ENCODE data around the gene CDC42EP4. TPM values are rescaled to one million over a fixed set of nuclear protein-coding genes. Genes with fewer than 3 reads are reported as not detected.

Gene CDC42EP4
- total and polyA plus RNA-seq, 2 experiments from 2014 or later: 17.9 to 24.9 TPM

GRCh38 chr17:73269791-73270190 lies 42.0 kb downstream of the CDC42EP4 start:
- DNase-seq (ENCODE audit: low read depth in 1 of 2, low spot score in 1 of 2): no peak
- TF ChIP-seq, protein P1, sequence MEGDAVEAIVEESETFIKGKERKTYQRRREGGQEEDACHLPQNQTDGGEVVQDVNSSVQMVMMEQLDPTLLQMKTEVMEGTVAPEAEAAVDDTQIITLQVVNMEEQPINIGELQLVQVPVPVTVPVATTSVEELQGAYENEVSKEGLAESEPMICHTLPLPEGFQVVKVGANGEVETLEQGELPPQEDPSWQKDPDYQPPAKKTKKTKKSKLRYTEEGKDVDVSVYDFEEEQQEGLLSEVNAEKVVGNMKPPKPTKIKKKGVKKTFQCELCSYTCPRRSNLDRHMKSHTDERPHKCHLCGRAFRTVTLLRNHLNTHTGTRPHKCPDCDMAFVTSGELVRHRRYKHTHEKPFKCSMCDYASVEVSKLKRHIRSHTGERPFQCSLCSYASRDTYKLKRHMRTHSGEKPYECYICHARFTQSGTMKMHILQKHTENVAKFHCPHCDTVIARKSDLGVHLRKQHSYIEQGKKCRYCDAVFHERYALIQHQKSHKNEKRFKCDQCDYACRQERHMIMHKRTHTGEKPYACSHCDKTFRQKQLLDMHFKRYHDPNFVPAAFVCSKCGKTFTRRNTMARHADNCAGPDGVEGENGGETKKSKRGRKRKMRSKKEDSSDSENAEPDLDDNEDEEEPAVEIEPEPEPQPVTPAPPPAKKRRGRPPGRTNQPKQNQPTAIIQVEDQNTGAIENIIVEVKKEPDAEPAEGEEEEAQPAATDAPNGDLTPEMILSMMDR (IDR thresholded peaks at IDR 0.05; ENCODE audit: low read depth, low read length): no peak

DNA sequence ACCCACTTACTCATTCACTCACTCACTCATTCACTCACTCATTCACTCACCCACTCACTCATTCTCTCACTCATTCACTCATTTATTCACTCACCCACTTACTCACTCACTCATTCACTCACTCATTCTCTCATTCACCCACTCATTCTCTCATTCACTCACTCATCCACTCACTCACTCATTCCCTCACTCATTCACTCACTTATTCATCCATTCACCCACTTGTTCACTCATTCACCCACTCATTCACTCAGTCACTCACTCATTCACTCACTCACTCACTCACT lies 42.5 kb downstream of the CDC42EP4 start:
- Histone ChIP-seq H3K4me3 (no peak overlapping the region), H3K27ac (no peak overlapping the region), H3K27me3 (no peaks in the 10 kb centered on the region), H3K36me3 (no peaks in the 10 kb centered on the region), H3K9me3 (ENCODE audit: low read depth) (no peaks in the 10 kb centered on the region), H3K4me1 (ENCODE audit: low read depth) (no peaks in the 10 kb centered on the region)
- DNase-seq (ENCODE audit: low read depth in 1 of 2, low spot score in 1 of 2): no peak
- TF ChIP-seq, protein P1 (IDR thresholded peaks at IDR 0.05; ENCODE audit: low read depth, low read length): no peak

More at GRCh38 chr17:73269791-73270190, 42.0 kb downstream of the CDC42EP4 start:
- no peaks in the 10 kb centered on the region for H3K27me3 ChIP-seq
- no peak overlapping the region for H3K4me3 ChIP-seq
- H3K9me3 ChIP-seq (ENCODE audit: low read depth): no peaks in the 10 kb centered on the region
- H3K36me3 ChIP-seq: no peaks in the 10 kb centered on the region
- H3K27ac ChIP-seq: no peak overlapping the region
- H3K4me1 ChIP-seq (ENCODE audit: low read depth): no peaks in the 10 kb centered on the region

- H3K9me3 ChIP-seq (ENCODE audit: low read depth): no peaks in the 10 kb centered on the region
- no peak overlapping the region for H3K27ac ChIP-seq
- no peaks in the 10 kb centered on the region for H3K4me1 ChIP-seq (ENCODE audit: low read depth)
- H3K4me3 ChIP-seq: no peak overlapping the region
- H3K36me3 ChIP-seq: no peaks in the 10 kb centered on the region
- H3K27me3 ChIP-seq: no peaks in the 10 kb centered on the region
- DNase-seq (ENCODE audit: low read depth in 1 of 2, low spot score in 1 of 2): no peak
- TF ChIP-seq, protein P1 (IDR thresholded peaks at IDR 0.05; ENCODE audit: low read depth, low read length): no peak
Observed at GRCh38 chr17:73268582-73269328, 43.0 kb downstream of the CDC42EP4 start.

DNA sequence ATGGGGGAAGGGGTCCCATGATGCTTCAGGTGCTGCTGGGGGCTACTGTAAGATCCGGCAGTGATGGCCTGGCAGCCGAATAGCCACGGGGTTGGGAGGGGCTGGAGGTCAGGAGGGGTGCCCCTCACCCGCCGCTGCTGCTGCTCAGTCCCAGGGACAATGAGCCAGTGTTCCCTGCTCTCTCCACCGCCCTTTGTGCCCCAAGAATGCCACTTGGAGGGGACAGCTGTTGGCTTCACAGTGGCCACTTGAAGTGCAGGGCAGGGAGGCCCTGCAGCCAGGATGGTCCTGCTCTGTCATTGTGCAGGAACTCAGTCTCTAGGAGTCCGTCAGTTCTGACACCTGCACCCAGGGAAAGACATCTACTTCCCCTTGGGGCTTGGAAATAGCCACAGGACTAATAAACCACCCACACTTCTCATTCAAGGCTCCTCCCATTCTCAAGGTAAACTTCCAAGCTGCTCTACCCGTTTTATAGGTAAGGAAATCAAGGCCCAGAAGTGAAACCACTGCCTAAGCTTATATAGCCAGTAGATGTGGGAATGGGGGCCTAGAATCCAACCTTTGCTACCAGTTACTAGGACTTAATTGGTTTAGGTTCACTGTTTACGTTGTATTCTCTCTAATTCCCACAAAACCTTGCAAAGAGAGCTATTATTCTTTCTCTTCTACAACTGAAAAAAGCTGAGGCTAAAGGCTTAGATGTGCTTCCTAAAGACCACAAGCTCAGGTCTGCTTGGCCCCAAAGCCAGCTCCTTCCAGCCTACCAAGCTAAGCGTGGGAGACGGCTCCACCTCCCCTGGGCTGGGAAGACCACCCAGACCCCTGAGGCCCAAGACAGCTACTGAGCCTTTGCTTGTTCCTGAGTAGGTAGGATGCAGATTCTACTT lies 43.9 kb downstream of the CDC42EP4 start:
- H3K27me3 ChIP-seq: no peaks in the 10 kb centered on the region
- H3K4me3 ChIP-seq: no peak overlapping the region
- H3K36me3 ChIP-seq: no peaks in the 10 kb centered on the region
- no peak for DNase-seq (ENCODE audit: low read depth in 1 of 2, low spot score in 1 of 2)
- H3K27ac ChIP-seq: no peak overlapping the region
- no peaks in the 10 kb centered on the region for H3K9me3 ChIP-seq (ENCODE audit: low read depth)
- TF ChIP-seq, protein P1 (IDR thresholded peaks at IDR 0.05; ENCODE audit: low read depth, low read length): no peak
- H3K4me1 ChIP-seq (ENCODE audit: low read depth): peaks cover 3% of the 10 kb centered on the region

GRCh38 chr17:73266796-73267195 lies 45.0 kb downstream of the CDC42EP4 start:
- Histone ChIP-seq H3K36me3 (no peaks in the 10 kb centered on the region), H3K27me3 (no peaks in the 10 kb centered on the region), H3K9me3 (ENCODE audit: low read depth) (no peaks in the 10 kb centered on the region), H3K27ac (no peak overlapping the region), H3K4me1 (ENCODE audit: low read depth) (peaks cover 12% of the 10 kb centered on the region), H3K4me3 (no peak overlapping the region)
- no peak for DNase-seq (ENCODE audit: low read depth in 1 of 2, low spot score in 1 of 2)
- TF ChIP-seq, protein P1 (IDR thresholded peaks at IDR 0.05; ENCODE audit: low read depth, low read length): no peak

Data from cardiac muscle cell (in vitro differentiated cells and primary cell).